GM12878 (cell line): ENCODE data around the gene ADGRE3. TPM values are rescaled to one million over a fixed set of nuclear protein-coding genes. Genes with fewer than 3 reads are reported as not detected.

ENCODE experiments used
- NBN ChIP-seq: fragments of 450-650 bp; IDR thresholded peaks from 2 replicates; pipeline ENCODE4 v1.6.1; 2016
- NR2C1 ChIP-seq: fragments of 450-650 bp; IDR thresholded peaks from 2 replicates; pipeline ENCODE4 v1.6.1; 2017; ENCODE audit warnings: antibody characterized with exemption, mild to moderate bottlenecking, moderate library complexity
- RAD21 ChIP-seq: IDR thresholded peaks from 2 replicates; pipeline ENCODE4 v1.6.1; 2011; ENCODE audit warnings: mild to moderate bottlenecking, low read depth, low read length, moderate library complexity; ENCODE audit not compliant: insufficient read depth
- TBL1XR1 ChIP-seq: IDR thresholded peaks from 2 replicates; pipeline ENCODE4 v1.6.1; 2012; ENCODE audit warnings: low read depth, low read length, improper control_type of control experiment
- ZNF687 ChIP-seq: fragments of 450-650 bp; IDR thresholded peaks from 2 replicates; pipeline ENCODE4 v1.6.1; 2017; ENCODE audit warnings: mild to moderate bottlenecking, moderate library complexity
- polyA plus RNA-seq, 11 experiments: library from polyadenylated mRNA; depleted of rRNA in 4 of 11; unstranded in 6 of 11; stranded (reverse) in 5 of 11; fragments of >200 nt; fragmentation: Nextera tagmentation in 4 of 11; fragmentation: Illumina TruSeq in 1 of 11; extraction: Ambion mirVana in 4 of 11; extraction: Trizol in 1 of 11; gene quantifications; 1 replicate in 1 of 11; 2 replicates in 10 of 11; pipeline versions ENCODE4 v1.2.1 to v1.2.3, GENCODE V29; 2011 to 2016; ENCODE audit warnings: inconsistent platforms in 2 of 11, missing spikeins in 2 of 11, low read depth in 1 of 11
- small RNA-seq: library from RNA; depleted of rRNA; stranded (forward); fragments of <200 nt; gene quantifications from one replicate; pipeline ENCODE3, GENCODE V24; 2014
- total RNA-seq, 4 experiments: library from RNA; depleted of rRNA in 3 of 4; stranded (reverse); fragments of >200 nt in 3 of 4; fragmentation: Illumina TruSeq in 1 of 4; extraction: Trizol in 1 of 4; gene quantifications; 2 replicates each; pipeline versions ENCODE4 v1.2.1 to v1.2.3, GENCODE V29; 2013 to 2021
- TF ChIP-seq, protein P1 (sequence below): fragments of 450-650 bp; formaldehyde crosslinking; IDR thresholded peaks from 2 replicates; pipeline ENCODE4 v1.4.0; 2020; ENCODE audit warnings: mild to moderate bottlenecking, moderate library complexity

Gene ADGRE3
- total and polyA plus RNA-seq, 10 of the 15 experiments (the other 5 are each of a cell fraction or from before 2014, with no cell fraction given) = 0.04 to 0.10 (median 0.05) TPM; not detected in 6

- TF ChIP-seq ZNF687 (no peak), TBL1XR1 (no peak), RAD21 (no peak), NR2C1 (no peak), NBN (no peak)
- TF ChIP-seq, protein P1, sequence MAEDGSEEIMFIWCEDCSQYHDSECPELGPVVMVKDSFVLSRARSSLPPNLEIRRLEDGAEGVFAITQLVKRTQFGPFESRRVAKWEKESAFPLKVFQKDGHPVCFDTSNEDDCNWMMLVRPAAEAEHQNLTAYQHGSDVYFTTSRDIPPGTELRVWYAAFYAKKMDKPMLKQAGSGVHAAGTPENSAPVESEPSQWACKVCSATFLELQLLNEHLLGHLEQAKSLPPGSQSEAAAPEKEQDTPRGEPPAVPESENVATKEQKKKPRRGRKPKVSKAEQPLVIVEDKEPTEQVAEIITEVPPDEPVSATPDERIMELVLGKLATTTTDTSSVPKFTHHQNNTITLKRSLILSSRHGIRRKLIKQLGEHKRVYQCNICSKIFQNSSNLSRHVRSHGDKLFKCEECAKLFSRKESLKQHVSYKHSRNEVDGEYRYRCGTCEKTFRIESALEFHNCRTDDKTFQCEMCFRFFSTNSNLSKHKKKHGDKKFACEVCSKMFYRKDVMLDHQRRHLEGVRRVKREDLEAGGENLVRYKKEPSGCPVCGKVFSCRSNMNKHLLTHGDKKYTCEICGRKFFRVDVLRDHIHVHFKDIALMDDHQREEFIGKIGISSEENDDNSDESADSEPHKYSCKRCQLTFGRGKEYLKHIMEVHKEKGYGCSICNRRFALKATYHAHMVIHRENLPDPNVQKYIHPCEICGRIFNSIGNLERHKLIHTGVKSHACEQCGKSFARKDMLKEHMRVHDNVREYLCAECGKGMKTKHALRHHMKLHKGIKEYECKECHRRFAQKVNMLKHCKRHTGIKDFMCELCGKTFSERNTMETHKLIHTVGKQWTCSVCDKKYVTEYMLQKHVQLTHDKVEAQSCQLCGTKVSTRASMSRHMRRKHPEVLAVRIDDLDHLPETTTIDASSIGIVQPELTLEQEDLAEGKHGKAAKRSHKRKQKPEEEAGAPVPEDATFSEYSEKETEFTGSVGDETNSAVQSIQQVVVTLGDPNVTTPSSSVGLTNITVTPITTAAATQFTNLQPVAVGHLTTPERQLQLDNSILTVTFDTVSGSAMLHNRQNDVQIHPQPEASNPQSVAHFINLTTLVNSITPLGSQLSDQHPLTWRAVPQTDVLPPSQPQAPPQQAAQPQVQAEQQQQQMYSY (CRISPR knock-in tag) = no peak
- TF ChIP-seq, all 136 proteins: peak for 0
Measured at GRCh38 chr19:14570864-14571527, 103.6 kb downstream of the ADGRE3 start (continued).

Small RNA genes within 50 kb of the gene (small RNA-seq; reads per million reads assigned to genes)
- gene AC022149.2 (not detected), gene RN7SL842P (not detected)

Other genes starting within 250 kb of the ADGRE3 start
Only the 7 nearest of the 13 such genes appear.
- 27.2 and 27.9 TPM in 2 replicates for gene DNAJB1, start 156.4 kb downstream of the ADGRE3 start, total RNA-seq (2014; rRNA removed)
- 24.7 and 26.3 TPM in 2 replicates for gene DNAJB1, start 156.4 kb downstream of the ADGRE3 start, total RNA-seq (2014; rRNA removed; fragmentation: Illumina TruSeq; extraction: Trizol)
- 39.4 and 40.8 TPM in 2 replicates for gene DNAJB1, start 156.4 kb downstream of the ADGRE3 start, total RNA-seq (2021)
- gene DNAJB1, start 156.4 kb downstream of the ADGRE3 start, polyA plus RNA-seq (2011; rRNA removed) = 36.8 and 45.7 TPM in 2 replicates
- 34.9 and 38.0 TPM in 2 replicates for gene DNAJB1, start 156.4 kb downstream of the ADGRE3 start, polyA plus RNA-seq (2014; fragmentation: Illumina TruSeq; extraction: Trizol)
- 1 to 10 TPM; 4.8 to 8.3 TPM for gene DNAJB1, start 156.4 kb downstream of the ADGRE3 start, polyA plus RNA-seq (2014; fragmentation: Nextera tagmentation; extraction: Ambion mirVana)
- gene DNAJB1, start 156.4 kb downstream of the ADGRE3 start, polyA plus RNA-seq (2014; rRNA removed) = 31.6 and 31.9 TPM in 2 replicates
- gene DNAJB1, start 156.4 kb downstream of the ADGRE3 start, polyA plus RNA-seq (2016; fragmentation: Nextera tagmentation; extraction: Ambion mirVana) = 10 to 100 TPM; 62.3 to 65.8 TPM
- gene TECR, start 145.2 kb downstream of the ADGRE3 start, total RNA-seq (2014; rRNA removed) = 54.0 and 70.3 TPM in 2 replicates
- gene TECR, start 145.2 kb downstream of the ADGRE3 start, total RNA-seq (2014; rRNA removed; fragmentation: Illumina TruSeq; extraction: Trizol) = 36.3 TPM in 2 replicates
- gene TECR, start 145.2 kb downstream of the ADGRE3 start, total RNA-seq (2021) = 86.1 and 92.0 TPM in 2 replicates
- gene TECR, start 145.2 kb downstream of the ADGRE3 start, polyA plus RNA-seq (2011; rRNA removed) = 12.0 and 37.4 TPM in 2 replicates
- 27.2 and 65.9 TPM in 2 replicates for gene TECR, start 145.2 kb downstream of the ADGRE3 start, polyA plus RNA-seq (2014; fragmentation: Illumina TruSeq; extraction: Trizol)
- 10 to 100 TPM in 1 of 2 experiments, 1 to 10 TPM in 1; 9.6 to 23.9 TPM for gene TECR, start 145.2 kb downstream of the ADGRE3 start, polyA plus RNA-seq (2014; fragmentation: Nextera tagmentation; extraction: Ambion mirVana)
- gene TECR, start 145.2 kb downstream of the ADGRE3 start, polyA plus RNA-seq (2014; rRNA removed) = 62.5 and 83.3 TPM in 2 replicates
- gene TECR, start 145.2 kb downstream of the ADGRE3 start, polyA plus RNA-seq (2016; fragmentation: Nextera tagmentation; extraction: Ambion mirVana) = 100 to 1,000 TPM; 148 to 157 TPM
- 366 and 434 TPM in 2 replicates for gene NDUFB7, start 102.8 kb downstream of the ADGRE3 start, total RNA-seq (2014; rRNA removed)
- 76.1 and 95.5 TPM in 2 replicates for gene NDUFB7, start 102.8 kb downstream of the ADGRE3 start, total RNA-seq (2014; rRNA removed; fragmentation: Illumina TruSeq; extraction: Trizol)
- 220 and 223 TPM in 2 replicates for gene NDUFB7, start 102.8 kb downstream of the ADGRE3 start, total RNA-seq (2021)
- 36.6 and 145 TPM in 2 replicates for gene NDUFB7, start 102.8 kb downstream of the ADGRE3 start, polyA plus RNA-seq (2011; rRNA removed)
- gene NDUFB7, start 102.8 kb downstream of the ADGRE3 start, polyA plus RNA-seq (2014; fragmentation: Illumina TruSeq; extraction: Trizol) = 1.2 and 20.2 TPM in 2 replicates
- gene NDUFB7, start 102.8 kb downstream of the ADGRE3 start, polyA plus RNA-seq (2014; fragmentation: Nextera tagmentation; extraction: Ambion mirVana) = 10 to 100 TPM; 14.6 to 72.4 TPM
- gene NDUFB7, start 102.8 kb downstream of the ADGRE3 start, polyA plus RNA-seq (2014; rRNA removed) = 480 and 530 TPM in 2 replicates
- 100 to 1,000 TPM; 415 to 425 TPM for gene NDUFB7, start 102.8 kb downstream of the ADGRE3 start, polyA plus RNA-seq (2016; fragmentation: Nextera tagmentation; extraction: Ambion mirVana)
- gene CLEC17A, start 91.8 kb downstream of the ADGRE3 start, total RNA-seq (2014; rRNA removed) = 124 and 147 TPM in 2 replicates
- 109 and 116 TPM in 2 replicates for gene CLEC17A, start 91.8 kb downstream of the ADGRE3 start, total RNA-seq (2014; rRNA removed; fragmentation: Illumina TruSeq; extraction: Trizol)
- gene CLEC17A, start 91.8 kb downstream of the ADGRE3 start, total RNA-seq (2021) = 99.0 and 105 TPM in 2 replicates
- 92.7 and 131 TPM in 2 replicates for gene CLEC17A, start 91.8 kb downstream of the ADGRE3 start, polyA plus RNA-seq (2011; rRNA removed)
- 95.7 and 106 TPM in 2 replicates for gene CLEC17A, start 91.8 kb downstream of the ADGRE3 start, polyA plus RNA-seq (2014; fragmentation: Illumina TruSeq; extraction: Trizol)
- 10 to 100 TPM; 12.9 to 14.9 TPM for gene CLEC17A, start 91.8 kb downstream of the ADGRE3 start, polyA plus RNA-seq (2014; fragmentation: Nextera tagmentation; extraction: Ambion mirVana)
- gene CLEC17A, start 91.8 kb downstream of the ADGRE3 start, polyA plus RNA-seq (2014; rRNA removed) = 101 and 102 TPM in 2 replicates
- gene CLEC17A, start 91.8 kb downstream of the ADGRE3 start, polyA plus RNA-seq (2016; fragmentation: Nextera tagmentation; extraction: Ambion mirVana) = 10 to 100 TPM; 46.4 to 54.3 TPM
- gene ZNF333, start 15.2 kb upstream of the ADGRE3 start, total RNA-seq (2014; rRNA removed) = 6.6 and 6.8 TPM in 2 replicates
- gene ZNF333, start 15.2 kb upstream of the ADGRE3 start, total RNA-seq (2014; rRNA removed; fragmentation: Illumina TruSeq; extraction: Trizol) = 5.3 and 6.6 TPM in 2 replicates
- gene ZNF333, start 15.2 kb upstream of the ADGRE3 start, total RNA-seq (2021) = 5.7 and 6.8 TPM in 2 replicates
- gene ZNF333, start 15.2 kb upstream of the ADGRE3 start, polyA plus RNA-seq (2011; rRNA removed) = 12.1 and 14.1 TPM in 2 replicates
- 6.1 and 6.4 TPM in 2 replicates for gene ZNF333, start 15.2 kb upstream of the ADGRE3 start, polyA plus RNA-seq (2014; fragmentation: Illumina TruSeq; extraction: Trizol)
- 1 to 10 TPM; 2.3 to 2.9 TPM for gene ZNF333, start 15.2 kb upstream of the ADGRE3 start, polyA plus RNA-seq (2014; fragmentation: Nextera tagmentation; extraction: Ambion mirVana)
- gene ZNF333, start 15.2 kb upstream of the ADGRE3 start, polyA plus RNA-seq (2014; rRNA removed) = 7.9 and 8.9 TPM in 2 replicates
- 1 to 10 TPM; 4.3 to 4.5 TPM for gene ZNF333, start 15.2 kb upstream of the ADGRE3 start, polyA plus RNA-seq (2016; fragmentation: Nextera tagmentation; extraction: Ambion mirVana)
- gene ADGRE2, start 103.7 kb upstream of the ADGRE3 start, total RNA-seq (2014; rRNA removed) = 5.0 and 6.3 TPM in 2 replicates
- gene ADGRE2, start 103.7 kb upstream of the ADGRE3 start, total RNA-seq (2014; rRNA removed; fragmentation: Illumina TruSeq; extraction: Trizol) = 2.5 and 2.8 TPM in 2 replicates
- gene ADGRE2, start 103.7 kb upstream of the ADGRE3 start, total RNA-seq (2021) = 8.6 and 8.9 TPM in 2 replicates
- 0.03 and 0.15 TPM in 2 replicates for gene ADGRE2, start 103.7 kb upstream of the ADGRE3 start, polyA plus RNA-seq (2011; rRNA removed)
- gene ADGRE2, start 103.7 kb upstream of the ADGRE3 start, polyA plus RNA-seq (2014; fragmentation: Illumina TruSeq; extraction: Trizol) = 5.3 and 7.4 TPM in 2 replicates
- 1 to 10 TPM; 1.6 to 2.6 TPM for gene ADGRE2, start 103.7 kb upstream of the ADGRE3 start, polyA plus RNA-seq (2014; fragmentation: Nextera tagmentation; extraction: Ambion mirVana)
- 7.8 and 12.7 TPM in 2 replicates for gene ADGRE2, start 103.7 kb upstream of the ADGRE3 start, polyA plus RNA-seq (2014; rRNA removed)
- 1 to 10 TPM; 3.7 to 5.5 TPM for gene ADGRE2, start 103.7 kb upstream of the ADGRE3 start, polyA plus RNA-seq (2016; fragmentation: Nextera tagmentation; extraction: Ambion mirVana)
- not detected in 2 replicates for gene OR7A5, start 160.3 kb upstream of the ADGRE3 start, total RNA-seq (2014; rRNA removed)
- not detected in 2 replicates for gene OR7A5, start 160.3 kb upstream of the ADGRE3 start, total RNA-seq (2014; rRNA removed; fragmentation: Illumina TruSeq; extraction: Trizol)
- gene OR7A5, start 160.3 kb upstream of the ADGRE3 start, total RNA-seq (2021) = not detected in 2 replicates
- gene OR7A5, start 160.3 kb upstream of the ADGRE3 start, polyA plus RNA-seq (2011; rRNA removed) = not detected in 2 replicates
- not detected in 2 replicates for gene OR7A5, start 160.3 kb upstream of the ADGRE3 start, polyA plus RNA-seq (2014; fragmentation: Illumina TruSeq; extraction: Trizol)
- gene OR7A5, start 160.3 kb upstream of the ADGRE3 start, polyA plus RNA-seq (2014; fragmentation: Nextera tagmentation; extraction: Ambion mirVana) = not detected
- not detected in 2 replicates for gene OR7A5, start 160.3 kb upstream of the ADGRE3 start, polyA plus RNA-seq (2014; rRNA removed)
- gene OR7A5, start 160.3 kb upstream of the ADGRE3 start, polyA plus RNA-seq (2016; fragmentation: Nextera tagmentation; extraction: Ambion mirVana) = not detected